Glutamatergic neuron (in vitro differentiated cells): ENCODE results near the gene UBAC1. TPM values are rescaled to one million over a fixed set of nuclear protein-coding genes. Genes with fewer than 3 reads are reported as not detected.

Experiments
- DNase-seq: peaks from one replicate; pipeline ENCODE4 v3.0.0; 2022
- H3K27ac Mint-ChIP-seq: one replicate; pipeline ENCODE4 v1.8.0; 2020; ENCODE audit warnings: mild to moderate bottlenecking, mixed read lengths, inconsistent platforms; ENCODE audit not compliant: unreplicated experiment
- H3K27me3 Mint-ChIP-seq: one replicate; pipeline ENCODE4 v1.8.0; 2020; ENCODE audit warnings: mild to moderate bottlenecking, moderate library complexity, mixed read lengths, inconsistent platforms; ENCODE audit not compliant: unreplicated experiment
- H3K36me3 Mint-ChIP-seq: one replicate; pipeline ENCODE4 v1.8.0; 2020; ENCODE audit warnings: mild to moderate bottlenecking, mixed read lengths, inconsistent platforms; ENCODE audit not compliant: unreplicated experiment
- H3K4me1 Mint-ChIP-seq: one replicate; pipeline ENCODE4 v1.8.0; 2020; ENCODE audit warnings: mild to moderate bottlenecking, low read depth, mixed read lengths, inconsistent platforms; ENCODE audit not compliant: unreplicated experiment
- H3K4me3 Mint-ChIP-seq: one replicate; pipeline ENCODE4 v1.8.0; 2020; ENCODE audit warnings: mild to moderate bottlenecking, mixed read lengths, inconsistent platforms; ENCODE audit not compliant: unreplicated experiment
- H3K9me3 Mint-ChIP-seq: one replicate; pipeline ENCODE4 v1.8.0; 2020; ENCODE audit warnings: mild to moderate bottlenecking, moderate library complexity, mixed read lengths, inconsistent platforms; ENCODE audit not compliant: unreplicated experiment
- CTCF ChIP-seq: fragments of 200-600 bp; sonication (generic); IDR thresholded peaks from one replicate; pipeline ENCODE4 v1.5.0; 2021; ENCODE audit not compliant: partially characterized antibody, unreplicated experiment
- total RNA-seq: library from RNA; stranded (reverse); fragmentation: NEBNext Ultra II Directional; extraction: Animal tissue kit (Norgen Biotek cat#: 25700); gene quantifications from one replicate; pipeline ENCODE4 v1.2.1, GENCODE V29; 2021; ENCODE audit not compliant: unreplicated experiment

The UBAC1 gene
- total RNA-seq, 1 donor from 2014 or later, result 48.4 TPM

- Mint-ChIP-seq H3K9me3 (peaks cover 17% of the 10 kb centered on the region), H3K27me3 (peaks cover 8% of the 10 kb centered on the region), H3K36me3 (peaks cover 4% of the 10 kb centered on the region), H3K4me3 (peak overlapping the region; percentile 56), H3K4me1 (peaks cover 44% of the 10 kb centered on the region), H3K27ac (peak overlapping the region; percentile 35)
- TF ChIP-seq CTCF, result no peak
- DNase-seq, result no peak
Measured at GRCh38 chr9:135903358-135903656, 57.9 kb downstream of the UBAC1 start.

- DNase-seq, result no peak
- H3K4me3 Mint-ChIP-seq, result peak overlapping the region; percentile 56
- peaks cover 8% of the 10 kb centered on the region for H3K27me3 Mint-ChIP-seq
- peaks cover 44% of the 10 kb centered on the region for H3K4me1 Mint-ChIP-seq
- no peak for TF ChIP-seq CTCF
- H3K36me3 Mint-ChIP-seq, result peaks cover 4% of the 10 kb centered on the region
- peak overlapping the region; percentile 35 for H3K27ac Mint-ChIP-seq
- H3K9me3 Mint-ChIP-seq, result peaks cover 17% of the 10 kb centered on the region
Measured at GRCh38 chr9:135902655-135903357, 58.4 kb downstream of the UBAC1 start.

- Mint-ChIP-seq H3K27me3 (peaks cover 8% of the 10 kb centered on the region), H3K4me1 (peaks cover 44% of the 10 kb centered on the region), H3K9me3 (peaks cover 17% of the 10 kb centered on the region), H3K36me3 (peaks cover 8% of the 10 kb centered on the region), H3K4me3 (peak overlapping the region; percentile 8), H3K27ac (peak overlapping the region; percentile 45)
- TF ChIP-seq CTCF, result no peak
- DNase-seq, result no peak
Measured at GRCh38 chr9:135901826-135902225, 59.3 kb downstream of the UBAC1 start.

GRCh38 chr9:135901031-135901758 lies 60.0 kb downstream of the UBAC1 start:
- Mint-ChIP-seq H3K4me3 (peak overlapping the region; percentile 8), H3K27me3 (peaks cover 6% of the 10 kb centered on the region), H3K4me1 (peaks cover 46% of the 10 kb centered on the region), H3K36me3 (peaks cover 8% of the 10 kb centered on the region), H3K27ac (peak overlapping the region; percentile 45), H3K9me3 (peaks cover 15% of the 10 kb centered on the region)
- no peak for DNase-seq
- no peak for TF ChIP-seq CTCF
